Stomach (tissue), 9 donors: ENCODE results near the gene COL25A1. TPM values are rescaled to one million over a fixed set of nuclear protein-coding genes. Genes with fewer than 3 reads are reported as not detected.

Experiments
- DNase-seq, 2 donors: peaks; one replicate each; pipeline versions ENCODE4 v3.0.0 to v3.0.0-alpha.2; 2013 to 2019
- H3K27ac ChIP-seq, 5 donors: fragments of 200-600 bp in 4 of 5; sonication (generic) in 4 of 5; one replicate each; pipeline ENCODE4 v1.5.1; 2013 to 2019; ENCODE audit warnings: mild to moderate bottlenecking in 1 of 5, moderate library complexity in 1 of 5
- H3K27me3 ChIP-seq, 3 donors: fragments of 200-600 bp; sonication (generic); one replicate each; pipeline ENCODE4 v1.5.1; 2017 to 2019; ENCODE audit warnings: mixed run types in 1 of 3
- H3K36me3 ChIP-seq, 4 donors: fragments of 200-600 bp; sonication (generic); 1 replicate in 3 of 4; 2 replicates in 1 of 4; pipeline ENCODE4 v1.5.1; 2016 to 2019
- H3K4me1 ChIP-seq, 4 donors: fragments of 200-600 bp; sonication (generic); one replicate each; pipeline ENCODE4 v1.5.1; 2016 to 2019
- H3K4me3 ChIP-seq, 4 donors: fragments of 200-600 bp; sonication (generic) in 3 of 4; one replicate each; pipeline ENCODE4 v1.5.1; 2016 to 2019; ENCODE audit warnings: mild to moderate bottlenecking in 1 of 4
- H3K9me3 ChIP-seq, 4 donors: fragments of 200-600 bp; sonication (generic); one replicate each; pipeline ENCODE4 v1.5.1; 2016 to 2019
- CTCF ChIP-seq, 7 experiments: fragments of 450-650 bp in 4 of 7; fragments of 200-600 bp in 3 of 7; sonication (generic) in 3 of 7; IDR thresholded peaks; one replicate each; pipeline ENCODE4 v1.5.1; 2016 to 2019; ENCODE audit warnings: antibody characterized with exemption in 7 of 7, control low read depth in 2 of 7, mild to moderate bottlenecking in 1 of 7
- EP300 ChIP-seq: sonication (generic); formaldehyde crosslinking; IDR thresholded peaks from one replicate; pipeline ENCODE4 v1.6.1; 2017; ENCODE audit warnings: antibody characterized with exemption
- POLR2A ChIP-seq, 4 donors: fragments of 450-650 bp; IDR thresholded peaks; one replicate each; pipeline ENCODE4 v1.6.1; 2016; ENCODE audit warnings: antibody characterized with exemption in 4 of 4, control low read depth in 2 of 4, mild to moderate bottlenecking in 1 of 4, moderate library complexity in 1 of 4
- POLR2AphosphoS5 ChIP-seq, 3 donors: sonication (generic); formaldehyde crosslinking; IDR thresholded peaks; one replicate each; pipeline ENCODE4 v1.6.1; 2016; ENCODE audit warnings: antibody characterized with exemption in 3 of 3
- WGBS, 5 donors: extraction: QIAGEN DNeasy Blood & Tissue Kit in 3 of 5; methylation state at CpG; one replicate each; pipeline versions ENCODE4 v1.1.5 to v1.1.7; 2013 to 2018; 5-methylcytosine and 5-hydroxymethylcytosine counted together
- intact Hi-C: fragments of 100-400 bp; cut with DNase I; formaldehyde crosslinking; loops from one replicate; pipeline ENCODE4 v1.15.1; 2023; ENCODE audit warnings: low total_unique reads
- polyA plus RNA-seq, 3 donors: library from polyadenylated mRNA; stranded (reverse); fragments of 200-250 nt; gene quantifications; one replicate each; pipeline ENCODE4 v1.2.3, GENCODE V29; 2013
- total RNA-seq, 5 donors: library from RNA; depleted of rRNA; stranded (reverse); fragments of >200 nt; gene quantifications; one replicate each; pipeline versions ENCODE4 v1.1.0 to v1.2.3, GENCODE V29; 2014 to 2016
- donor health status: healthy with polysubstance abuse.
- donor health status: Bipolar disorder and iron deficiency.
- donor health status: healthy.

COL25A1 gene
- total and polyA plus RNA-seq, 8 donors = 0.10 to 4.1 (median 1.5) TPM; not detected in 5

GRCh38 chr4:109155084-109155483 is 147.4 kb downstream of the COL25A1 start:
- WGBS, 5 donors = 51 to 76% (median 70%) methylated on average over 2 of the region's 2 CpGs
- intact Hi-C loops = no loop called here
- peak in 1 of 2 donors; percentile 9 for DNase-seq
- H3K36me3 ChIP-seq = no peaks in the 10 kb centered on the region
- TF ChIP-seq POLR2AphosphoS5 (IDR thresholded peaks at IDR 0.05) (no peak), POLR2A (IDR thresholded peaks at IDR 0.05) (no peak), EP300 (no peak), CTCF (IDR thresholded peaks at IDR 0.05) (no peak)
- H3K27me3 ChIP-seq = no peaks in the 10 kb centered on the region
- no peak overlapping the region for H3K27ac ChIP-seq
- H3K4me3 ChIP-seq = no peak overlapping the region
- H3K4me1 ChIP-seq = no peaks in the 10 kb centered on the region
- H3K9me3 ChIP-seq = no peaks in the 10 kb centered on the region

GRCh38 chr4:109154424-109154823 is 148.0 kb downstream of the COL25A1 start:
- Histone ChIP-seq H3K4me1 (no peaks in the 10 kb centered on the region), H3K27ac (no peak overlapping the region), H3K9me3 (no peaks in the 10 kb centered on the region), H3K4me3 (no peak overlapping the region), H3K27me3 (no peaks in the 10 kb centered on the region), H3K36me3 (no peaks in the 10 kb centered on the region)
- TF ChIP-seq EP300 = no peak
- TF ChIP-seq CTCF (IDR thresholded peaks at IDR 0.05) = no peak
- no peak for TF ChIP-seq POLR2AphosphoS5 (IDR thresholded peaks at IDR 0.05)
- no peak for TF ChIP-seq POLR2A (IDR thresholded peaks at IDR 0.05)
- DNase-seq = no peak
- intact Hi-C loops = no loop called here
- WGBS, 5 donors = 65 to 77% (median 70%) methylated on average over 4 of the region's 4 CpGs

GRCh38 chr4:109149836-109150235 is 152.6 kb downstream of the COL25A1 start:
- no peaks in the 10 kb centered on the region for H3K9me3 ChIP-seq
- no peak overlapping the region for H3K4me3 ChIP-seq
- intact Hi-C loops = no loop called here
- no peaks in the 10 kb centered on the region for H3K27me3 ChIP-seq
- H3K36me3 ChIP-seq = no peaks in the 10 kb centered on the region
- no peaks in the 10 kb centered on the region for H3K4me1 ChIP-seq
- no peak for DNase-seq
- no peak for TF ChIP-seq EP300
- no peak for TF ChIP-seq POLR2A (IDR thresholded peaks at IDR 0.05)
- no peak for TF ChIP-seq CTCF (IDR thresholded peaks at IDR 0.05)
- no peak for TF ChIP-seq POLR2AphosphoS5 (IDR thresholded peaks at IDR 0.05)
- H3K27ac ChIP-seq = no peak overlapping the region

GRCh38 chr4:109148577-109149075 is 153.8 kb downstream of the COL25A1 start:
- no peaks in the 10 kb centered on the region for H3K27me3 ChIP-seq
- no peak overlapping the region for H3K27ac ChIP-seq
- no peak for TF ChIP-seq EP300
- no peak for TF ChIP-seq POLR2A (IDR thresholded peaks at IDR 0.05)
- TF ChIP-seq CTCF (IDR thresholded peaks at IDR 0.05) = no peak
- TF ChIP-seq POLR2AphosphoS5 (IDR thresholded peaks at IDR 0.05) = no peak
- no peaks in the 10 kb centered on the region for H3K36me3 ChIP-seq
- intact Hi-C loops = no loop called here
- DNase-seq = no peak
- peaks cover 0 to 6% (median 0%) of the 10 kb centered on the region in 4 donors for H3K9me3 ChIP-seq
- H3K4me3 ChIP-seq = no peak overlapping the region
- H3K4me1 ChIP-seq = no peaks in the 10 kb centered on the region
- WGBS, 5 donors = 80 to 90% (median 85%) methylated on average over 2 of the region's 2 CpGs
